Endodermal cell (in vitro differentiated cells): ENCODE data around the gene NAA60. TPM values are rescaled to one million over a fixed set of nuclear protein-coding genes. Genes with fewer than 3 reads are reported as not detected.
A peak's percentile ranks its signal among the peaks of the same experiment; 100 is the strongest.
"Not testable (repeated sequence)": the region's sequence is repeated elsewhere in the genome, so short reads cannot be mapped to it uniquely, and the experiment has no call there.

Experiments used
- DNase-seq: peaks from one replicate; pipeline ENCODE4 v3.0.0-alpha.2; 2017
- H3K27ac ChIP-seq: 2 replicates; pipeline ENCODE4 v1.5.1; 2013; ENCODE audit warnings: mild to moderate bottlenecking, low read depth, low read length, moderate library complexity
- H3K27me3 ChIP-seq: 2 replicates; pipeline ENCODE4 v1.6.1; 2013; ENCODE audit warnings: mild to moderate bottlenecking, low read length, moderate library complexity; ENCODE audit not compliant: insufficient read depth, control insufficient read depth, poor library complexity, severe bottlenecking
- H3K36me3 ChIP-seq: 2 replicates; pipeline ENCODE4 v1.7.0; 2013; ENCODE audit warnings: mild to moderate bottlenecking, low read length, moderate library complexity; ENCODE audit not compliant: control insufficient read depth, insufficient read depth
- H3K4me1 ChIP-seq: one replicate; pipeline ENCODE4 v1.7.0; 2013; ENCODE audit warnings: low read length; ENCODE audit not compliant: control insufficient read depth, insufficient read depth
- H3K4me3 ChIP-seq: 2 replicates; pipeline ENCODE4 v1.5.1; 2013; ENCODE audit warnings: mild to moderate bottlenecking, low read length, moderate library complexity
- H3K9ac ChIP-seq: 2 replicates; pipeline ENCODE4 v1.6.1; 2013; ENCODE audit warnings: mild to moderate bottlenecking, low read length, moderate library complexity; ENCODE audit not compliant: poor library complexity, severe bottlenecking; ENCODE audit errors: extremely low read depth
- H3K9me3 ChIP-seq: 2 replicates; pipeline ENCODE4 v1.6.1; 2013; ENCODE audit warnings: mild to moderate bottlenecking, low read length, moderate library complexity; ENCODE audit not compliant: control insufficient read depth
- H3K27ac Mint-ChIP-seq: 2 replicates; pipeline ENCODE4 v1.8.0; 2020; ENCODE audit warnings: mixed read lengths
- H3K27me3 Mint-ChIP-seq: 2 replicates; pipeline ENCODE4 v1.8.0; 2021; ENCODE audit warnings: mild to moderate bottlenecking, mixed read lengths; ENCODE audit not compliant: insufficient read depth
- H3K36me3 Mint-ChIP-seq: 2 replicates; pipeline ENCODE4 v1.8.0; 2020; ENCODE audit warnings: low read depth, mixed read lengths
- H3K4me1 Mint-ChIP-seq: 2 replicates; pipeline ENCODE4 v1.8.0; 2020; ENCODE audit warnings: mixed read lengths
- H3K4me3 Mint-ChIP-seq: 2 replicates; pipeline ENCODE4 v1.8.0; 2020; ENCODE audit warnings: mild to moderate bottlenecking, moderate library complexity, mixed read lengths
- H3K9me3 Mint-ChIP-seq: 2 replicates; pipeline ENCODE4 v1.8.0; 2020; ENCODE audit warnings: mild to moderate bottlenecking, mixed read lengths
- WGBS, 2 experiments: methylation state at CpG; one replicate each; pipeline versions ENCODE4 v1.1.5 to v1.1.7; 2013; ENCODE audit warnings: missing lambda C conversion rate in 2 of 2, mixed read lengths in 1 of 2; ENCODE audit not compliant: insufficient coverage in 1 of 2, insufficient read length in 1 of 2; 5-methylcytosine and 5-hydroxymethylcytosine counted together
- total RNA-seq, 2 donors: library from RNA; stranded (reverse); fragmentation: NEBNext Ultra II Directional in 1 of 2; extraction: Animal tissue kit (Norgen Biotek cat#: 25700) in 1 of 2; gene quantifications; 2 replicates in 1 of 2; 3 replicates in 1 of 2; pipeline ENCODE4 v1.2.1, GENCODE V29; 2021
- TF ChIP-seq, protein P1 (sequence below): fragments of 200-600 bp; sonication (generic); conservative IDR thresholded peaks from 2 replicates; pipeline ENCODE4 v1.5.0; 2021; ENCODE audit warnings: antibody characterized with exemption, mild to moderate bottlenecking

The NAA60 gene
- total RNA-seq, 2 donors from 2014 or later = 54.5 to 61.8 TPM

- no peak overlapping the region for H3K27ac Mint-ChIP-seq
- H3K9me3 ChIP-seq = peaks cover 9% of the 10 kb centered on the region
- H3K36me3 ChIP-seq = peaks cover 56% of the 10 kb centered on the region
- H3K4me3 ChIP-seq = no peak overlapping the region
- no peak overlapping the region for H3K9ac ChIP-seq
- no peaks in the 10 kb centered on the region for H3K4me1 Mint-ChIP-seq
- no peaks in the 10 kb centered on the region for H3K4me1 ChIP-seq
- no peaks in the 10 kb centered on the region for H3K27me3 ChIP-seq
- TF ChIP-seq, protein P1, sequence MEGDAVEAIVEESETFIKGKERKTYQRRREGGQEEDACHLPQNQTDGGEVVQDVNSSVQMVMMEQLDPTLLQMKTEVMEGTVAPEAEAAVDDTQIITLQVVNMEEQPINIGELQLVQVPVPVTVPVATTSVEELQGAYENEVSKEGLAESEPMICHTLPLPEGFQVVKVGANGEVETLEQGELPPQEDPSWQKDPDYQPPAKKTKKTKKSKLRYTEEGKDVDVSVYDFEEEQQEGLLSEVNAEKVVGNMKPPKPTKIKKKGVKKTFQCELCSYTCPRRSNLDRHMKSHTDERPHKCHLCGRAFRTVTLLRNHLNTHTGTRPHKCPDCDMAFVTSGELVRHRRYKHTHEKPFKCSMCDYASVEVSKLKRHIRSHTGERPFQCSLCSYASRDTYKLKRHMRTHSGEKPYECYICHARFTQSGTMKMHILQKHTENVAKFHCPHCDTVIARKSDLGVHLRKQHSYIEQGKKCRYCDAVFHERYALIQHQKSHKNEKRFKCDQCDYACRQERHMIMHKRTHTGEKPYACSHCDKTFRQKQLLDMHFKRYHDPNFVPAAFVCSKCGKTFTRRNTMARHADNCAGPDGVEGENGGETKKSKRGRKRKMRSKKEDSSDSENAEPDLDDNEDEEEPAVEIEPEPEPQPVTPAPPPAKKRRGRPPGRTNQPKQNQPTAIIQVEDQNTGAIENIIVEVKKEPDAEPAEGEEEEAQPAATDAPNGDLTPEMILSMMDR = no peak
- no peaks in the 10 kb centered on the region for H3K27me3 Mint-ChIP-seq
- H3K9me3 Mint-ChIP-seq = peaks cover 11% of the 10 kb centered on the region
- 97 to 100% methylated on average over 3 of the region's 3 CpGs for whole genome bisulfite sequencing, 2 experiments
- no peak overlapping the region for H3K4me3 Mint-ChIP-seq
- peaks cover 67% of the 10 kb centered on the region for H3K36me3 Mint-ChIP-seq
- H3K27ac ChIP-seq = no peak overlapping the region
- no peak for DNase-seq
These were observed 79.8 kb downstream of the NAA60 start for GRCh38 chr16:3523281-3523680.

DNA sequence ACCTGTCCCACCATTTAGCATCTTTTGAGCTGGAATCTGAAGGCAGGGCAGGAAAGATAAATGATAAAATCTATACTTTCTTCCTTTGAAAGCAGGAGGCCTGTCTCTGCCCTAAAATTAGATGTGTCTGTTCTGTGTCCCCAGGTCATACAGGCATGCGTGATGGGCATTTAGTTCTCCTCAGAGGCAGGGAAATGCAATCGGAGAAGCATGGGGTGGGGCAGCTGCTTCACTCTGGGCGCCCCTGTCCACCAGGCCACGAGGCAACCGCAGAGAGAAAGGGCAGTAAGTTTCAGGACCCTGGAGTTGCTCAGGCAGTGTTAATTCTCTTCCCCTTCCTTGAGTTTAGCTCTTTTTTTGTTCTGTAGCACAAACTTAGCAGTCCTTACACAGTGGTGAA is 82.5 kb downstream of the NAA60 start:
- DNase-seq = no peak
- WGBS, 2 experiments = 93 to 94% methylated on average over 5 of the region's 5 CpGs
- H3K27me3 ChIP-seq = no peaks in the 10 kb centered on the region
- peaks cover 55% of the 10 kb centered on the region for H3K36me3 ChIP-seq
- no peak overlapping the region for H3K4me3 Mint-ChIP-seq
- H3K9ac ChIP-seq = no peak overlapping the region
- no peak overlapping the region for H3K4me3 ChIP-seq
- peaks cover 12% of the 10 kb centered on the region for H3K9me3 ChIP-seq
- no peaks in the 10 kb centered on the region for H3K4me1 ChIP-seq
- no peaks in the 10 kb centered on the region for H3K27me3 Mint-ChIP-seq
- H3K9me3 Mint-ChIP-seq = peaks cover 15% of the 10 kb centered on the region
- no peaks in the 10 kb centered on the region for H3K4me1 Mint-ChIP-seq
- H3K27ac ChIP-seq = no peak overlapping the region
- no peak overlapping the region for H3K27ac Mint-ChIP-seq
- TF ChIP-seq, protein P1 = no peak
- peaks cover 71% of the 10 kb centered on the region for H3K36me3 Mint-ChIP-seq

- not testable (repeated sequence) for H3K27ac Mint-ChIP-seq, H3K4me1 ChIP-seq, H3K9ac ChIP-seq, H3K27me3 ChIP-seq, H3K27ac ChIP-seq, H3K27me3 Mint-ChIP-seq, H3K4me3 Mint-ChIP-seq, H3K4me3 ChIP-seq, H3K4me1 Mint-ChIP-seq
- Histone ChIP-seq H3K9me3 (peaks cover 12% of the 10 kb centered on the region), H3K36me3 (peaks cover 60% of the 10 kb centered on the region)
- 90 to 96% methylated on average over 5 to 12 of the region's 12 CpGs for WGBS, 2 experiments
- peak; percentile 88 for DNase-seq
- peaks cover 75% of the 10 kb centered on the region for H3K36me3 Mint-ChIP-seq
- H3K9me3 Mint-ChIP-seq = peaks cover 15% of the 10 kb centered on the region
- TF ChIP-seq, protein P1 = peak; percentile 74
These were observed 83.8 kb downstream of the NAA60 start for GRCh38 chr16:3527216-3527829.
